Right ventricle myocardium superior (tissue), 1 donor: ENCODE results near the gene HOXA10. TPM values are rescaled to one million over a fixed set of nuclear protein-coding genes. Genes with fewer than 3 reads are reported as not detected.

Experiments
- ATAC-seq: fragments of 200-7000 bp; cut with Tn5 transposase; one replicate; pipeline ENCODE4 v1.9.1; 2020; ENCODE audit warnings: mild to moderate bottlenecking; ENCODE audit not compliant: poor library complexity
- DNase-seq: peaks from one replicate; pipeline ENCODE4 v3.0.0-alpha.2; 2020
- intact Hi-C: fragments of 100-400 bp; cut with DNase I; formaldehyde crosslinking; loops from one replicate; pipeline ENCODE4 v1.11.2; 2022
- total RNA-seq: library from RNA; stranded (reverse); fragmentation: NEBNext Ultra II Directional; extraction: Animal tissue kit (Norgen Biotek cat#: 25700); gene quantifications from one replicate; pipeline ENCODE4 v1.2.1, GENCODE V29; 2021
- donor health status: DM: no; HTN: yes; CAD: no; lungs with severe emphysema.

Gene HOXA10
- total RNA-seq, 1 donor from 2014 or later: not detected

GRCh38 chr7:27162561-27163287, 11.4 kb downstream of the HOXA10 start:
- ATAC-seq (no peak), DNase-seq (no peak)
- intact Hi-C loops: loop anchor here (5.0 to 10.0 kb wide), 3 partner anchors 480 to 1268 kb away; no protein-coding TSS in a partner anchor

DNA sequence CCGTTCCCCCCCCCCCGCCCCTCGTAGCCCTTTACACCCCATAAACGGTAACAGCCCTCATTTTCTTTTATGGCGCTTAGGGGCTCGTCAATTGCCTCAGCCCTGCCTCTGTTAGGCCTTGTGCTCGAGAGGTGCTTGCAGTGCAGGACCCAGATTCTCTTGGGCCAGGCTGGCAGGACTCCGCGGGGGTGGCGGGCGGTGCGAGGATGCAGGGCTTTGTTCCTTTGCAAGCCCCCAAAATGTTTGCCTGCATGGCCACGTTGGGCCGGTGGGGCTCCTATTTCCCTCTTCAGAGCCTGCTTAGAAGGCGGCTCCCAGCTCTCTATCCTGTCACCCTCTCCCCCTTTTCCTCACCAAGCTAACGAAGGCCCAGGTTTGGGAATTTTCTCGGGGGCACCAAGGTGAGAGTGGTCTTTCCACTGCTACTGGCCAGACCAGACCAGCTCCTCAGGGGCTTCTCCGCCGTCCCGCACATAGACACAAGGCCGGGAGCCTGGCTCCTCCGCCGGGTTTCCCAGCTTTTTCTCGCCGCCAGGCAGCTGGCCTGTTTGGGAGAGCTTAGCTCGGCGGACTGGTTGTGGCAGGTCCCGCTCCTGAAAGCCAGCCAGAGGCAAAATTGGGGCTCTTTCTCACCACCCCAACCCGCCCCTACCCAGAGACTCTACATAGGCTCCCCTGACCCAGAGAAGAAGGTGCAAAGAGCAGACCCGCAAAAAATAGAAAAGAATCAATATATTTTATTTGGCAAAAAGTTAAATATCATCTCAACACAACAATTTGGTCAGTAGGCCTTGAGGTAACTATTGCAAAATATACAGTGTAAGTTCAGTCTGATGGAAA, 12.2 kb downstream of the HOXA10 start:
- DNase-seq (no peak), ATAC-seq (no peak)
- intact Hi-C loops: loop anchor here (5.0 to 10.0 kb wide), 3 partner anchors 480 to 1267 kb away; no protein-coding TSS in a partner anchor

DNA sequence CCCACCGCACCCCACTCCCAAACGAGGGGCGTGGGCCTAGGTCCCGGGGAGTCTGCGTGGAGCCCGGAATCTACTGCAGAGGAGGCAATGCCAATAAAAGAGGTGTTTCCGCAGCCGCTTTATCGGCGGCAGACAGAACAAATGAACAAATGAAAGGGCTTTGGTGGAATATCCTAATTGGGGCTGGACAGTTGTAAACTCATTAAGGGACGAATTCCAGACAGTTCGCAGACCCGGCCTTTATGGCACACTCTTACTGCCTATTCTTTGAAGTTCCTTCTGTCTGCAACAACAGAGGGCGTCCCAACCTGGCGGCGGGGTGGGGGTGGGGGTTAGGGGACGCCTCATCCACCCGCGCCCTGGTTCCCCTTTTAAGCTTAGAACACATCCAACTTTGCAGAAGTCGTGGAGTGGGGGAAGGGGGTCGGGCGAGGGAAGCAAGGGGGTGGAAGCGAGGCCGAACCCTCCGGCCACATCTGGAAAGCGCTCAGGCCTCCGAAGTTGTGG, 12.9 kb downstream of the HOXA10 start:
- ATAC-seq: peak; percentile 45
- peak; percentile 68 for DNase-seq
- intact Hi-C loops: loop anchor here (5.0 to 10.0 kb wide), 3 partner anchors 479 to 1266 kb away; no protein-coding TSS in a partner anchor

- intact Hi-C loops: loop anchor here (5.0 to 10.0 kb wide), 3 partner anchors 478 to 1266 kb away; no protein-coding TSS in a partner anchor
- DNase-seq: peak; percentile 92
- peak; percentile 91 for ATAC-seq
Observed at GRCh38 chr7:27160546-27161213, 13.4 kb downstream of the HOXA10 start.

DNA sequence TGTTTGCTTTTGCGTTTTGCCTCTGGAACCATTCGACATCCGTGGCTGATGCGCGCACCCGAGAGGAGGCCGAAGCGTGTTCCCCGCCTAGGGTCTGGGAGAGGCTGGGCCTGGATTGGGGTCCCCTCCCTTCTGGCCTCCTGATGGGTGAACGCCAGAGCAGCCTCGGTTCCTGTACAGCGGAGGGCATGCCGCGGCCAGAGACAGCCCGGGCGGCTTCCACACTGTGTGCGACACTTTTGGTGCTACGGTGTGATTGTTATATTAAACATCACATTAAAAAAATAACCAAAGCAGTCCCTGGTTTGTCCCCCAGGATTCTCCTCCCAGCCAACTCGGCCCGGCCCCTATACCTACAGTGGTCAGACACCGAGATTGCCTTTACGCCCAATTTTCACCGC, 14.0 kb downstream of the HOXA10 start:
- ATAC-seq (no peak), DNase-seq (peak; percentile 40)
- intact Hi-C loops: loop anchor here (5.0 to 10.0 kb wide), 3 partner anchors 478 to 1265 kb away; no protein-coding TSS in a partner anchor

DNA sequence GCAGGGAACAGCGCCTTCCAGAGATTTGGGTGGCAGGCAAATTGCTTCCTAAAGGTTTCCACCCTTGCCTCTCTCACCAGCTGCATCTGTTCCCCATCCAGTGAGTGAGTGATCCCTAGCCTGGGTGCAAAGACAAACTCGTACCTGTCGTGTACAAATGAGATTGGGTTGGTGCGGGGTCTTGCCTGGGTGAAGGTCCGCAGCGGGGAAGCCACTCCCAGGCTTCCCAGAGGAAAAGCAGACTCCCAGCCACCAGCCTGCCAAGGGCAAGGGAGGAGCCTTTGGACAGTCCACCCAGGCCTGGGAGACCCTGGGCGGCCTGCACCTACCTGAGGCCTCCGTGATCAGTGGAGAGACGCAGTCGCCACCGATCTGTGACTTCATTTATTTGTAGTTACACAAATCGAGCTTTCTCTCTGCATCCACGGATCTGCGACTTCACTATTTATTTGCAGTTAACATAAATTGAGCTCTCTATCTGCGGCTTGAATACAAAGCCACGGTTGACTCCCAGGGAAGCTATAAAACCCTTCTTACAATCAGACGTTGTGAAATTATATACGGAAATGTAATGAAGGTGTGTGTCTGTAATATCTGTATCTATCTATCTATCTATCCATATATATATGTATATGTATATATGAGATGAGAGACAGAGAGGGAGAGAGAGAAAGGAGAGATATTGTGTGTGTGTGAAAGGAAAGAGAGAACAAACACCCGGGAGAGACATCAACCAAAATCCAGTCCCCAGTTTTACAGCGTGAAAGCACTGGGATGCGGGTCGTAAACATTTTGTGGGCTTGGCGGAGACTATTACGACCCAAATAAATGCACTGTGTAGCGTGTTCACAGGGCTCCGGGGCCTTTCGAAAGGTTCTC, 14.6 kb downstream of the HOXA10 start:
- intact Hi-C loops: loop anchor here (5.0 to 10.0 kb wide), 3 partner anchors 477 to 1265 kb away; no protein-coding TSS in a partner anchor
- DNase-seq (peak; percentile 33), ATAC-seq (no peak)

DNA sequence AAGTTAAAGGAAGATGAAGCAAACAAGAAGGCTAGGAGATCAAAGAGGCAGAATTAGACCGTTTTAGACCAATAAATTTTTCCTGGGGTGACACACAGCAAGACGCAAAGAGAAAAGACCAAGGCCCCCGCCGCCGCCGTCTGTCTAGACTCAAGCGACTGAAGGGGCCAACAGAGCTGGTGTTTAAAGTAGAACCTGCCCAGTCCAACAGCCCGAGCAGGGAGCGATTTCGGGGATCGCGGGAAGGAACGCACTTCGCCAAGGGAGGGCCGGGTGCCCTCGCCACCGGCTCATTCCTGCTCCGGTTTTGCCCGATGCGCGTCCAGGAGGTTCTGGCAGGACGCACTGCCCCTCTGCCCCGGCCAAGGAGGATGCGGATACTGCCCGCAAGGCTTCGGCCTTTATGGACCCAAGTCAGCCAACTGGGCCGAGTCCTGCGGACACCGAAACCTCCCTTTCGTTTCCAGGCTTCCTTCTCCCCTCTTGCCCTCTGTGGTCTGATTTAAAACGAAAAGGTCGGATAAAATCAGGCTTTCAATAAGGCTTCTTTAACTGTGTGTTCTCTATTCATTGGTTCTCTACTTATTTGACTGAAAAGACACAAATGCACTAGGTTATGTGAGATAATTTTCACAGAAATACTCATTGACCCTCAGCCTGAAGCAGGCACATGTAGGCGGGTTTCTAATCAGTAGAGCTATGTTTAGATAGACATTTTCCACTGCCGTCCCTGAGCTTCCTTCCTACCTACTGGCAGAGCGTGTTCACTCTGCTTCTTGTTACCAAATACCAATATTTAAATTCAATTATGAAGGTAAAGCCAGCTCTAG, 15.5 kb downstream of the HOXA10 start:
- DNase-seq: no peak
- no peak for ATAC-seq
- intact Hi-C loops: no loop called here

- DNase-seq (no peak), ATAC-seq (no peak)
- intact Hi-C loops: no loop called here
Observed at GRCh38 chr7:27157702-27158431, 16.3 kb downstream of the HOXA10 start.

- no peak for ATAC-seq
- DNase-seq: no peak
- intact Hi-C loops: no loop called here
Observed at GRCh38 chr7:27156916-27157701, 17.0 kb downstream of the HOXA10 start.

GRCh38 chr7:27156508-27156898, 17.6 kb downstream of the HOXA10 start, which contains the start of gene HOXA7:
HOXA7 (minus strand) TSS chr7:27156675; CDS start chr7:27156545, 130 bp downstream.
- intact Hi-C loops: no loop called here
- DNase-seq: no peak

GRCh38 chr7:27155816-27156507, 18.2 kb downstream of the HOXA10 start:
- no peak for ATAC-seq
- intact Hi-C loops: no loop called here
- no peak for DNase-seq

More at GRCh38 chr7:27156508-27156898, 17.6 kb downstream of the HOXA10 start, which contains the start of gene HOXA7:
- ATAC-seq: no peak

DNA sequence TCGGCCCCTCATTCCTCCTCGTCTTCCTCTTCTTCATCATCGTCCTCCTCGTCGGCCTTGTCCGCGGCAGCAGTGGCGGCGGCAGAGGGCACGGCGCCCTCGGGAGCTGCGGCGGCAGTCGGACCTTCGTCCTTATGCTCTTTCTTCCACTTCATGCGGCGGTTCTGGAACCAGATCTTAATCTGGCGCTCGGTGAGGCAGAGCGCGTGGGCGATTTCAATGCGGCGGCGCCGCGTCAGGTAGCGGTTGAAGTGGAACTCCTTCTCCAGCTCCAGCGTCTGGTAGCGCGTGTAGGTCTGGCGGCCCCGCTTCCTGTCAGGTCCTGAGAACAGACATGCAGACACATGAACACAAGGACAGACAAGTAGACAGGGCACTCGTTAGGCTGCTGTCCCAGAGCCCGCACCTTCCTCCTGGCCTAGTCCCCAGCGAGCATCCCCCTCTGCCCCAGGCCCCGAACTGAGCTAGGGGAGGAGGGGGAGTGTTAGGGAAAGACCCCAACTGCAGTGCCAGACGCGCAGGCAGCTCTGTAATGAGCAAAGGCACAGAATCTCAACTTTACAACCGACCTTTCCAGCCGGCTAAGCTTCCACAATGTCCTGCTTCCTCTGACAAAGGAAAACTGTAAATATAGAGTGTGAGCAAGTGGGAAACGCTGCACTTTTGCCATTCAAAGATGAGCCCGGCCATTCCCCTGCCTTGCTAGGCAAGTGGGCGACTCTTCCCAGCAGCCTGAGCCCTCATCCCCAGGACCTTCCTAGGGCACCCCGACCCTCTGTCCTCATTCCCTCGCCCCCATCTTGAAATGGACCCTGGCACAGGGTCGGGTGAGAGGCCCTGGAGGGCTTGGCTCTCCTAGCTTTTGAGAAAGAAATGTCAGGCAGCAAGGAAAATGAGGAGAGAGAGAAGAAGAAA, 19.0 kb downstream of the HOXA10 start:
- ATAC-seq (no peak), DNase-seq (no peak)
- intact Hi-C loops: no loop called here

DNA sequence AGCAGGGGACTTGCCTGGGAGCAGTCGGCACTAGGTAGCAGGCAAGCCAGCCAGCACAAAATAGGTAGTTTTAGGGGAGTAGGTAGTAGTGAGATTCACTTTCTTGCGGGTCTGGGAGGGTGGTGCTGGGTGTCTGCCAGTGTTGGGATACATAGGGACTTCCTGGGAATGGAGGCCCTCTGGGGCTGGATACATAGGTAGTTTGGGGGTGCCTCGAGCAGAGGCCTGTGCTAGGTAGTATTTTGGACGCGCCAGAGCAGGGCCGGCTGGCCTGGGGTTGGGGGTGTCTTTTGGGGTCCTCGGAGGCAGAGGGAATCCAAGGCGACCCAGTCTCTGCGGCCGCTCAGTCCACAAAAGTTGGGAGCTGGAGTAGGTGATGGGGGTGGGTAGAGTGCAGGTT, 19.8 kb downstream of the HOXA10 start:
- ATAC-seq (no peak), DNase-seq (no peak)
- intact Hi-C loops: no loop called here

GRCh38 chr7:27153526-27153925, 20.6 kb downstream of the HOXA10 start:
- DNase-seq: no peak
- intact Hi-C loops: no loop called here
- ATAC-seq: no peak
